Prostate gland (tissue), 2 donors: ENCODE measurements around the gene FHOD1. TPM values are rescaled to one million over a fixed set of nuclear protein-coding genes. Genes with fewer than 3 reads are reported as not detected.

ENCODE experiments used
- DNase-seq: peaks from one replicate; pipeline ENCODE4 v3.0.0-alpha.2; 2019; ENCODE audit warnings: low spot score
- H3K27ac ChIP-seq, 2 donors: fragments of 200-600 bp; sonication (generic); 2 replicates each; pipeline ENCODE4 v1.5.1; 2017 to 2019
- H3K27me3 ChIP-seq: fragments of 200-600 bp; sonication (generic); replicated peaks from 2 replicates; pipeline ENCODE4 v1.5.1; 2019; ENCODE audit not compliant: insufficient read depth
- H3K36me3 ChIP-seq, 2 donors: fragments of 200-600 bp; sonication (generic); 1 replicate in 1 of 2; 2 replicates in 1 of 2; pipeline versions ENCODE4 v1.5.1 to v1.8.1; 2017 to 2019
- H3K4me1 ChIP-seq: fragments of 200-600 bp; sonication (generic); replicated peaks from 2 replicates; pipeline ENCODE4 v1.5.1; 2019
- H3K4me3 ChIP-seq, 2 donors: fragments of 200-600 bp; sonication (generic); 2 replicates each; pipeline ENCODE4 v1.5.1; 2017 to 2019
- H3K9me3 ChIP-seq: fragments of 200-600 bp; sonication (generic); 2 replicates; pipeline ENCODE4 v1.5.1; 2017
- CTCF ChIP-seq, 4 experiments: fragments of 200-600 bp in 2 of 4; fragments of 450-650 bp in 2 of 4; sonication (generic) in 2 of 4; IDR thresholded peaks; 1 replicate in 3 of 4; 2 replicates in 1 of 4; pipeline ENCODE4 v1.5.1; 2016 to 2019; ENCODE audit warnings: antibody characterized with exemption in 4 of 4, mild to moderate bottlenecking in 2 of 4, moderate library complexity in 2 of 4
- POLR2A ChIP-seq: fragments of 450-650 bp; IDR thresholded peaks from one replicate; pipeline ENCODE4 v1.6.1; 2016; ENCODE audit warnings: antibody characterized with exemption, mild to moderate bottlenecking
- POLR2AphosphoS5 ChIP-seq: sonication (generic); formaldehyde crosslinking; IDR thresholded peaks from one replicate; pipeline ENCODE4 v1.6.1; 2017; ENCODE audit warnings: antibody characterized with exemption
- WGBS: methylation state at CpG from one replicate; pipeline ENCODE4 v1.1.5; 2018; 5-methylcytosine and 5-hydroxymethylcytosine counted together
- intact Hi-C: fragments of 100-400 bp; cut with DNase I; formaldehyde crosslinking; loops from one replicate; pipeline ENCODE4 v1.14.2; 2022
- total RNA-seq, 2 donors: library from RNA; depleted of rRNA; stranded (reverse); fragments of >200 nt; gene quantifications; one replicate each; pipeline ENCODE4 v1.1.0, GENCODE V29; 2016

FHOD1 gene
- total RNA-seq, 2 donors from 2014 or later: 11.2 to 46.1 TPM

GRCh38 chr16:67277294-67277998 lies 30.2 kb upstream of the FHOD1 start:
- Histone ChIP-seq H3K4me3 (no peak overlapping the region), H3K9me3 (no peaks in the 10 kb centered on the region), H3K36me3 (no peaks in the 10 kb centered on the region), H3K27me3 (no peaks in the 10 kb centered on the region), H3K4me1 (peaks cover 4% of the 10 kb centered on the region), H3K27ac (no peak overlapping the region)
- 81% methylated on average over 4 of the region's 4 CpGs for WGBS
- DNase-seq: no peak
- TF ChIP-seq POLR2A (no peak), CTCF (IDR thresholded peaks at IDR 0.05) (no peak), POLR2AphosphoS5 (no peak)
- intact Hi-C loops: no loop called here

GRCh38 chr16:67275321-67275720 lies 28.0 kb upstream of the FHOD1 start:
- no peak overlapping the region for H3K27ac ChIP-seq
- TF ChIP-seq POLR2A (no peak), POLR2AphosphoS5 (no peak), CTCF (IDR thresholded peaks at IDR 0.05) (no peak)
- no peaks in the 10 kb centered on the region for H3K27me3 ChIP-seq
- H3K4me1 ChIP-seq: peaks cover 4% of the 10 kb centered on the region
- intact Hi-C loops: no loop called here
- no peak overlapping the region for H3K4me3 ChIP-seq
- no peaks in the 10 kb centered on the region for H3K36me3 ChIP-seq
- no peak for DNase-seq
- no peaks in the 10 kb centered on the region for H3K9me3 ChIP-seq
- WGBS: 71% methylated on average over 2 of the region's 2 CpGs

GRCh38 chr16:67271446-67271845 lies 24.2 kb upstream of the FHOD1 start:
- no peaks in the 10 kb centered on the region for H3K36me3 ChIP-seq
- H3K9me3 ChIP-seq: no peaks in the 10 kb centered on the region
- H3K27ac ChIP-seq: no peak overlapping the region
- H3K27me3 ChIP-seq: no peaks in the 10 kb centered on the region
- DNase-seq: no peak
- intact Hi-C loops: no loop called here
- H3K4me1 ChIP-seq: no peaks in the 10 kb centered on the region
- no peak for TF ChIP-seq POLR2A
- TF ChIP-seq CTCF (IDR thresholded peaks at IDR 0.05): no peak
- no peak for TF ChIP-seq POLR2AphosphoS5
- 85% methylated on average over 4 of the region's 4 CpGs for WGBS
- H3K4me3 ChIP-seq: no peak overlapping the region

GRCh38 chr16:67270931-67271338 lies 23.7 kb upstream of the FHOD1 start:
- WGBS: 78% methylated on average over 11 of the region's 11 CpGs
- H3K27ac ChIP-seq: no peak overlapping the region
- H3K9me3 ChIP-seq: no peaks in the 10 kb centered on the region
- H3K4me3 ChIP-seq: no peak overlapping the region
- TF ChIP-seq POLR2A: no peak
- TF ChIP-seq POLR2AphosphoS5: no peak
- TF ChIP-seq CTCF (IDR thresholded peaks at IDR 0.05): no peak
- no peaks in the 10 kb centered on the region for H3K4me1 ChIP-seq
- H3K36me3 ChIP-seq: no peaks in the 10 kb centered on the region
- intact Hi-C loops: no loop called here
- DNase-seq: no peak
- no peaks in the 10 kb centered on the region for H3K27me3 ChIP-seq

GRCh38 chr16:67269766-67270165 lies 22.5 kb upstream of the FHOD1 start:
- WGBS: 49% methylated on average over 5 of the region's 5 CpGs
- DNase-seq: no peak

More at GRCh38 chr16:67269766-67270165, 22.5 kb upstream of the FHOD1 start:
- no peaks in the 10 kb centered on the region for H3K9me3 ChIP-seq
- no peak overlapping the region for H3K27ac ChIP-seq
- intact Hi-C loops: no loop called here
- TF ChIP-seq POLR2A: no peak
- H3K4me1 ChIP-seq: no peaks in the 10 kb centered on the region
- H3K4me3 ChIP-seq: no peak overlapping the region
- H3K27me3 ChIP-seq: no peaks in the 10 kb centered on the region
- H3K36me3 ChIP-seq: no peaks in the 10 kb centered on the region
